Caco-2 (cell line): ENCODE data around the gene AASDH. TPM values are rescaled to one million over a fixed set of nuclear protein-coding genes. Genes with fewer than 3 reads are reported as not detected.

ENCODE experiments used
- BruUV-seq: library from RNA; stranded (reverse); fragments of 400-500 nt; replicated peaks from 2 replicates; lab custom pipeline; 2021; lab: Mats Ljungman, UMichigan
- CTCF ChIA-PET: fragments of 300-600 bp; sonication (Branson Sonifier 250); formaldehyde crosslinking; loops from one replicate; lab custom pipeline; 2022; ENCODE audit warnings: antibody characterized with exemption; lab: Charles Lee
- POLR2A ChIA-PET: fragments of 300-600 bp; sonication (Branson Sonifier 250); formaldehyde crosslinking; loops from one replicate; lab custom pipeline; 2022; ENCODE audit warnings: antibody characterized with exemption; lab: Charles Lee
- DNase-seq, 2 experiments: peaks; one replicate each; pipeline versions ENCODE4 v3.0.0 to v3.0.0-alpha.2; 2020 to 2022
- H3K27me3 ChIP-seq: replicated peaks from 2 replicates; pipeline ENCODE4 v1.6.0; 2011; ENCODE audit warnings: low read length; ENCODE audit not compliant: control insufficient read depth, insufficient read depth
- H3K36me3 ChIP-seq: 2 replicates; pipeline ENCODE4 v1.5.1; 2011; ENCODE audit warnings: low read length; ENCODE audit not compliant: control insufficient read depth, insufficient read depth
- H3K4me1 ChIP-seq: fragments of 250-450 bp; sonication (Bioruptor Pico); 2 replicates; pipeline ENCODE4 v1.5.1; 2020; ENCODE audit warnings: mild to moderate bottlenecking
- H3K4me3 ChIP-seq: 2 replicates; pipeline ENCODE4 v1.5.1; 2011; ENCODE audit warnings: low read depth, mild to moderate bottlenecking, control low read depth, low read length
- H3K9me3 ChIP-seq: fragments of 250-450 bp; sonication (Bioruptor Pico); 2 replicates; pipeline ENCODE4 v1.5.1; 2020; ENCODE audit warnings: mild to moderate bottlenecking, moderate library complexity
- H3K27ac Mint-ChIP-seq: one replicate; pipeline ENCODE4 v1.8.0; 2022; ENCODE audit warnings: mixed read lengths; ENCODE audit not compliant: unreplicated experiment
- H3K27me3 Mint-ChIP-seq: one replicate; pipeline ENCODE4 v1.8.0; 2022; ENCODE audit warnings: mixed read lengths; ENCODE audit not compliant: insufficient read depth, unreplicated experiment
- H3K36me3 Mint-ChIP-seq: one replicate; pipeline ENCODE4 v1.8.0; 2022; ENCODE audit warnings: mild to moderate bottlenecking, mixed read lengths; ENCODE audit not compliant: insufficient read depth, unreplicated experiment
- H3K4me1 Mint-ChIP-seq: one replicate; pipeline ENCODE4 v1.8.0; 2022; ENCODE audit warnings: low read depth, mixed read lengths; ENCODE audit not compliant: unreplicated experiment
- H3K4me3 Mint-ChIP-seq: one replicate; pipeline ENCODE4 v1.8.0; 2022; ENCODE audit warnings: mild to moderate bottlenecking, moderate library complexity, mixed read lengths; ENCODE audit not compliant: unreplicated experiment
- H3K9me3 Mint-ChIP-seq: one replicate; pipeline ENCODE4 v1.8.0; 2022; ENCODE audit warnings: mixed read lengths; ENCODE audit not compliant: unreplicated experiment
- CTCF ChIP-seq, 2 experiments: fragments of 200-600 bp in 1 of 2; IDR thresholded peaks; 1 replicate in 1 of 2; 2 replicates in 1 of 2; pipeline versions ENCODE4 v1.5.1 to v1.8.0; 2011 to 2022; ENCODE audit warnings: antibody characterized with exemption in 1 of 2, control low read depth in 1 of 2, inconsistent platforms in 1 of 2, low read depth in 1 of 2, low read length in 1 of 2, mild to moderate bottlenecking in 1 of 2, moderate library complexity in 1 of 2; ENCODE audit not compliant: insufficient read depth in 1 of 2, severe bottlenecking in 1 of 2, unreplicated experiment in 1 of 2
- intact Hi-C: fragments of 100-400 bp; cut with micrococcal nuclease; formaldehyde crosslinking; loops from one replicate; pipeline ENCODE4 v1.10.0; 2022; ENCODE audit not compliant: unreplicated experiment
- total RNA-seq: library from RNA; stranded (reverse); gene quantifications from 2 replicates; pipeline ENCODE4 v1.2.3, GENCODE V29; 2022

AASDH gene
- total RNA-seq, 1 experiment from 2014 or later: 12.8 TPM

GRCh38 chr4:56293121-56293520 is 94.2 kb downstream of the AASDH start:
- Mint-ChIP-seq H3K27me3 (no peaks in the 10 kb centered on the region), H3K4me3 (no peak overlapping the region)

GRCh38 chr4:56289934-56290333 is 97.4 kb downstream of the AASDH start:
- peak overlapping the region; percentile 37 for H3K4me3 Mint-ChIP-seq
- H3K4me1 Mint-ChIP-seq: peaks cover 24% of the 10 kb centered on the region
- Histone ChIP-seq H3K9me3 (no peaks in the 10 kb centered on the region), H3K27me3 (no peaks in the 10 kb centered on the region), H3K4me1 (peaks cover 33% of the 10 kb centered on the region; the same call in 1 of the 2 replicates), H3K36me3 (no peaks in the 10 kb centered on the region), H3K4me3 (no peak overlapping the region)
- intact Hi-C loops: no loop called here
- peak; percentile 17 to 47 for DNase-seq
- no TSS peak for BruUV-seq
- no peaks in the 10 kb centered on the region for H3K36me3 Mint-ChIP-seq
- TF ChIP-seq CTCF (IDR thresholded peaks at IDR 0.05; ENCODE audit: insufficient read depth in 1 of 2, low read depth in 1 of 2, low read length in 1 of 2, severe bottlenecking in 1 of 2, unreplicated experiment in 1 of 2): no peak
- no peaks in the 10 kb centered on the region for H3K9me3 Mint-ChIP-seq
- H3K27ac Mint-ChIP-seq: peak overlapping the region; percentile 74
- H3K27me3 Mint-ChIP-seq: no peaks in the 10 kb centered on the region
- POLR2A ChIA-PET: interaction anchor here (0.6 kb wide), 1 partner anchor 341 kb away, joined by 8 read pairs; no protein-coding TSS in a partner anchor
- CTCF ChIA-PET: no interaction called here

More at GRCh38 chr4:56293121-56293520, 94.2 kb downstream of the AASDH start:
- intact Hi-C loops: no loop called here
- Histone ChIP-seq H3K36me3 (no peaks in the 10 kb centered on the region), H3K4me1 (peaks cover 27% of the 10 kb centered on the region; the same call in 1 of the 2 replicates), H3K4me3 (no peak overlapping the region), H3K27me3 (no peaks in the 10 kb centered on the region), H3K9me3 (no peaks in the 10 kb centered on the region)
- no TSS peak for BruUV-seq
- H3K36me3 Mint-ChIP-seq: no peaks in the 10 kb centered on the region
- no peak for TF ChIP-seq CTCF (IDR thresholded peaks at IDR 0.05; ENCODE audit: insufficient read depth in 1 of 2, low read depth in 1 of 2, low read length in 1 of 2, severe bottlenecking in 1 of 2, unreplicated experiment in 1 of 2)
- ChIA-PET CTCF (no interaction called here), POLR2A (no interaction called here)
- peaks cover 23% of the 10 kb centered on the region for H3K4me1 Mint-ChIP-seq
- H3K27ac Mint-ChIP-seq: no peak overlapping the region
- H3K9me3 Mint-ChIP-seq: no peaks in the 10 kb centered on the region
- DNase-seq: no peak

GRCh38 chr4:56288663-56289062 is 98.6 kb downstream of the AASDH start:
- intact Hi-C loops: no loop called here
- H3K4me3 Mint-ChIP-seq: no peak overlapping the region
- ChIA-PET POLR2A (no interaction called here), CTCF (no interaction called here)
- no peak for TF ChIP-seq CTCF (IDR thresholded peaks at IDR 0.05; ENCODE audit: insufficient read depth in 1 of 2, low read depth in 1 of 2, low read length in 1 of 2, severe bottlenecking in 1 of 2, unreplicated experiment in 1 of 2)
- H3K36me3 Mint-ChIP-seq: no peaks in the 10 kb centered on the region
- Histone ChIP-seq H3K4me3 (no peak overlapping the region), H3K27me3 (no peaks in the 10 kb centered on the region), H3K36me3 (no peaks in the 10 kb centered on the region), H3K4me1 (peaks cover 33% of the 10 kb centered on the region; the same call in 1 of the 2 replicates), H3K9me3 (no peaks in the 10 kb centered on the region)
- no TSS peak for BruUV-seq
- no peak overlapping the region for H3K27ac Mint-ChIP-seq
- peaks cover 24% of the 10 kb centered on the region for H3K4me1 Mint-ChIP-seq
- DNase-seq: no peak
- no peaks in the 10 kb centered on the region for H3K9me3 Mint-ChIP-seq
- H3K27me3 Mint-ChIP-seq: no peaks in the 10 kb centered on the region

Other genes with a start within 250 kb of the AASDH start
- gene PPAT, start 48.1 kb upstream of the AASDH start, total RNA-seq: 55.6 and 60.7 TPM in 2 replicates
- gene PAICS, start 48.8 kb upstream of the AASDH start, total RNA-seq: 237 and 239 TPM in 2 replicates
- gene SRP72, start 80.1 kb upstream of the AASDH start, total RNA-seq: 116 and 126 TPM in 2 replicates
- 0.26 and 0.36 TPM in 2 replicates for gene ARL9, start 118.3 kb upstream of the AASDH start, total RNA-seq